ENCODE data around the gene CACNB2.
A peak's percentile ranks its signal among the peaks of the same experiment; 100 is the strongest.

Gene CACNB2

DNA sequence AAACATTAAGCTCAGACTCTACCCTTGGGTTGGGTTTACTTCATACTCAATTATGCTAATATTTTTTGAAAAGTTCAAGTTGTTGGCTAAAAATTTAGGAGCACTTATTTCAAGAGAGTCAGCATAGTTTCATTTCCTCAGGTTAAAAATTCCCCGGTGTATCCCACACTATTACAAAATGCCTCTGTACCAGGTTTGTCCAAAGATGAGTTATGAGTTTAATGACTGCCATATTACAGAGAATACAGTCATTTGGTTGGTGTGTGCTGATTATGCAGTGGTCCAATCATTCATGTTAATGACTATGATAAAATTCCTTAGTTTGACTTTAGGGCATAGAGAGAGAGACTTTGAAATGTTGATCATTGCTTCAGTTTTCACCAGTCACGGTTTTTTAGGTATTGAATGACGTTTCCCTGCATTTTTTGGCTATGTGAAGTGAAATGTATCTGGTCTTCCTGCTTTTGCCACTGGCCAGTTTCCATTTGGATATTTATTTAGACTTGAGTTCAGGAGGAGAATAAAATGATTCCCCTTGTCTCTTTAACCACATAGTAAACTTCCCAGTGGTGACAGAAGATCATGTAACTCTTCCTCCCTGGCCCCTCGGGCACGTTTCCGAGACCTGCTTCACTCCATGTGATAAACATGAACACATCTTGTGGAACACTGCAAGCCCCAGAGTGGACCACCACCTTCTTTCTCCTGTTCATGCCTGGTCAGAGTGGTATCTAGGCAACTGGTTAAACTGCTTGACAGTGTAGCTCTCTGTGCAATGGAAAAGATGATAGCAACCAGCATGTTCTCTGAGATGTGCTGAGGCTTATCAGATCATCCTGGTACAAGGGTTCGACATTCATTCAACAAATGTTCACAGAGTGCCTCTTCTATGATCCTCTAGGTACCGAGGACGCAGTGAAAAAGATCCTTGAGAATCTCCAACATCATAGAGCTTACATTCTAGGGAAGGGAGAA lies 153.6 kb downstream of the CACNB2 start:
- Mint-ChIP-seq H3K36me3 (no peaks in the 10 kb centered on the region), H3K27ac (peak overlapping the region; percentile 87), H3K4me1 (peaks cover 16 to 24% of the 10 kb centered on the region in 2 donors), H3K9me3 (peaks cover 3 to 5% of the 10 kb centered on the region in 2 donors), H3K4me3 (peak overlapping the region; percentile 35 to 36), H3K27me3 (peaks cover 5 to 7% of the 10 kb centered on the region in 2 donors)
- ATAC-seq (replicated peaks) (peak; percentile 76 to 79), DNase-seq (peak; percentile 9)

DNA sequence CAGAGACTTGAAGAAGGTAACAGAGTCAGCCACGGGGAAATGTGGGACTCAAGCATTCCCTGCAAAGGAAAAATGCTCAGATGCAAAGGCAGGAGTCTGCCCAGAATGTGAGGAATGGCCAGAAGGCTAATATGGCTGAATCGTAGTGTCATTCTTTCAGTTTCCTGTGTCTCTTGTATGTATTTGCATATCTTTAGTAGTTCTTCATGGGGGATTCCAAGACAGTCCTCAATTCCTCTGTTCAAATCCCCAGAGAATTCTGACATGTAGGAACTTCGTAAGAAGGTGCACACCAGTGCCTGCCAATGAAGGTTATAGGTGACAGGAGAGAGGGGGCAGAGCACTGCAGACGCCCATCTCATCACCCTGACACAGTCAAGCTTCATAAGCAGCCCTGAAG lies 154.4 kb downstream of the CACNB2 start:
- DNase-seq: peak; percentile 28
- Mint-ChIP-seq H3K4me1 (peaks cover 16 to 24% of the 10 kb centered on the region in 2 donors), H3K27ac (peak overlapping the region; percentile 82), H3K4me3 (peak overlapping the region in 1 of 2 donors; percentile 21), H3K27me3 (peaks cover 5 to 7% of the 10 kb centered on the region in 2 donors), H3K9me3 (peaks cover 3 to 5% of the 10 kb centered on the region in 2 donors), H3K36me3 (peaks cover 0 to 2% of the 10 kb centered on the region in 2 donors)
- ATAC-seq (replicated peaks): peak; percentile 84 to 85

DNA sequence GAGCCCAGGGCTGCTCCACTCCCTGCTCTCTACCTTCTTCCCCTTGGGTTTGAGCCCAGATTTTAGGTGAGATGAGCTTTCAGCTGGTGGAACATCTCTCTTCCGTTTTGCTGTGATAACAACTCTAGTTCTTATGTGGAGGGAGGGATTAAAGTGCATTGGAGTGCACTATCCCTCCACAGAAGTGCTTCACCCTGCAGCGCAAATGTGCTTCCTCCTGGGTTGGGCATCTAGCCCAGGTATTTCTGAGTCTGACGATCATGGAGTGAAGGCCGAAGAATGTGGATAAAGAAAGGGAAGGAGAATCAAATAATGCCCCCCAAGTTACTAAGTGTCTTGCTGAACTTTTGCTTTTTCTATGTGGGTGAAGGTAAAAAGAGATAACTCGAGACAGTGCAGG lies 157.4 kb downstream of the CACNB2 start:
- H3K36me3 Mint-ChIP-seq: peaks cover 0 to 2% of the 10 kb centered on the region in 2 donors
- no peak overlapping the region for H3K4me3 Mint-ChIP-seq
- no peak for DNase-seq
- H3K27ac Mint-ChIP-seq: peak overlapping the region; percentile 7
- H3K27me3 Mint-ChIP-seq: peaks cover 5 to 7% of the 10 kb centered on the region in 2 donors
- H3K4me1 Mint-ChIP-seq: peaks cover 16 to 24% of the 10 kb centered on the region in 2 donors
- peaks cover 3 to 5% of the 10 kb centered on the region in 2 donors for H3K9me3 Mint-ChIP-seq
- ATAC-seq (replicated peaks): no peak

DNA sequence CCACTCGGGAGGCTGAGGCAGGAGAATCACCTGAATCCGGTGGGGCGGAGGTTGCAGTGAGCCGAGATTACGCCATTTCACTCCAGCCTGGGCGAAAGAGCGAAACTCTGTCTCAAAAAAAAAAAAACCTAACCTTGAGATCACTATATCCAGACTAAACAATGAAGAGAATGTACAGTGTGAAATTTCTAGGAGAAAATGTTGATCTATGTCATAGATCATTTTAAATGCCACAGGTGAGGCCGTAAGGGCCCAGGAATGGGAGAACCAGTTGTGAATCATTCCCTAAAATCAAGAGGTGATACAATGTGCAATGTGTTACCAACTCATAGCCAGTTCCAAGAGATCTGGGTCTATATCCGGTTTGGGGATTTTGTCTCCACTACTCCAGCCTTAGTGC lies 158.0 kb downstream of the CACNB2 start:
- Mint-ChIP-seq H3K4me1 (peaks cover 16 to 22% of the 10 kb centered on the region in 2 donors), H3K27ac (no peak overlapping the region)

DNA sequence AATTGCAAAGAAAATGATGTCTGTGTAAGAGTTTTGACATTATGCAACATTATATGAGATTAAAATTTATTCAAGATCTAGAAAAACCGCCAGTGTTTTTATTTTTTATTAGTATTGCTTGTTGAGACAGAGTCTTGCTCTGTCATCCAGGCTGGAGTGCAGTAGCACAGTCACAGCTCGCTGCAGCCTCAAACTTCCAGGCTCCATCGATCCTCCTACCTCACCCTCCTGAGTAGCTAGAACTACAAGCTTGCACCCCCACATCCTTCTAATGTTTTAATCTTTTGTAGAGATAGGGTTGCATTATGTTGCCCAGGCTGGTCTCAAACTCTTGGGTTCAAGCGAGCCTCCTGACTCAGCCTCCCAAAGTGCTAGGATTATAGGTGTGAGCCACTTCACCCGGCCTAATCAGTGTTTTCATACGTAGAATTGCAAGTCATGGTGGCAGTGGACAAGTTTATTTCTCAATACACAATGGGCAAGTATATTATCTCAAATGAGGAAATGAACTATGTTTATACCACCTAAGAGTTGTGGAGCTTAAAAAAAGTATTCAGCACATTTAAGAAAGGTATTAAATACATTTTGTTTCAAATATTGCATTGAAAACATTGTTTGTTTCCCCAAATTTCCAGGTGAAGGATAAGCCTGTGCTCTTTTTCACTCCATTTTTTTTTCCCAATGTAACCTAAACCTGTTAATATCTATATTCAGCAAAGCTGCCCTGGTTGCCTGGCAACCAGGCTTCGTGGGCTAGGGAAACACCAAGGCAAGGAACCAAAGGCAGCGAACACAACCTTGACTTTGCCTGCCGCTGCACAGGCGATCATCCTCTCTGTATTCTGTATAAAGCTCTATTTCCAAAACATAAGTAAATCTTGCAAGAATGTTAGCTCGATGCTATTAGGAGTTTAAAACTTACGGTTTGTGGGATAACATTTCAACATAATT lies 163.9 kb downstream of the CACNB2 start:
- no peak for ATAC-seq (replicated peaks)
- no peak for DNase-seq
- Mint-ChIP-seq H3K27me3 (peaks cover 0 to 6% of the 10 kb centered on the region in 2 donors), H3K27ac (no peak overlapping the region), H3K4me1 (peaks cover 0 to 11% of the 10 kb centered on the region in 2 donors), H3K9me3 (peaks cover 0 to 1% of the 10 kb centered on the region in 2 donors), H3K4me3 (no peak overlapping the region), H3K36me3 (peaks cover 0 to under 1% of the 10 kb centered on the region in 2 donors)

More for the DNA sequence above, 158.0 kb downstream of the CACNB2 start:
- Mint-ChIP-seq H3K36me3 (peaks cover 0 to 2% of the 10 kb centered on the region in 2 donors), H3K9me3 (peaks cover 3 to 4% of the 10 kb centered on the region in 2 donors), H3K4me3 (no peak overlapping the region), H3K27me3 (peaks cover 5 to 7% of the 10 kb centered on the region in 2 donors)
- no peak for ATAC-seq (replicated peaks)
- no peak for DNase-seq

DNA sequence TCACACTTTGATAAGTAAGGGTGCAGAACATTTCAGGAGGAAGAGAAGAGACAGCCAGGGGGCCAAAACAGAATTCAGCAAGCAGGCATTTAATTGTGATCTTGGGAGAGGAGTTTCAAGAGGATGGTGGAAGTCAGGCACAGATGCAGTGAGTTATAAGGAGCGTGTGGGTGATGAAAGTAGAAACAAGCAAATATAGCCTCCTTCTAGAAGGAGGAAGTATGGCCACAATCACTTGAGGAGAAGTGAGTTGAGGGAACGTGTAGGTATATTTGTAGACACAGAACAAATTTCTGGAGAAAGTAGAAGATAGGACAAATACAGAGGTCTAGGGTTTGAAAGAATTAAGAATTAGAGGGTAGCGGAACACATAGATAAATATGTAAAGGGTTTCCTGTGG lies 165.8 kb downstream of the CACNB2 start:
- no peaks in the 10 kb centered on the region for H3K36me3 Mint-ChIP-seq
- DNase-seq: no peak
- no peak overlapping the region for H3K4me3 Mint-ChIP-seq
- no peak for ATAC-seq (replicated peaks)
- H3K4me1 Mint-ChIP-seq: peaks cover 0 to 11% of the 10 kb centered on the region in 2 donors
- no peak overlapping the region for H3K27ac Mint-ChIP-seq
- H3K9me3 Mint-ChIP-seq: peaks cover 0 to 1% of the 10 kb centered on the region in 2 donors
- H3K27me3 Mint-ChIP-seq: peaks cover 0 to 6% of the 10 kb centered on the region in 2 donors

DNA sequence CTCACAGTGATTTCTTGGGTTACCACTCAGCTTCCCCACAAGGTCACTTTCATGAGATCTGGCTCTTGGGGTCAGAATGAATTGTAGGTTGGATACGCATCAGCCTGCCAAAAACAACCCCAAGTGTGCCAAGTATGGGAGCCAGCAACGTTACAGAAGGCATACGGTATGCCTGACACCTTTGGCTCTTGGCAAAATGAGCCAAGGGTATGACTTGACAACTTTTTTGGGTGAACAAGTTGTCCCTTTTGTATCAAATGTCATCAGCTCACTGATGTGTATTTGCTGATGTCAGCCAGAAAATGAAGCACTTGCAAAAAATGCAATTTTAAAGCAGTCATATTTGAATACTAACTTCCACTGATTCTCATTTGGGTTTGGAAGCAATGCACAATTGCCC lies 168.4 kb downstream of the CACNB2 start:
- no peak overlapping the region for H3K4me3 Mint-ChIP-seq
- ATAC-seq (replicated peaks): no peak
- DNase-seq: no peak

DNA sequence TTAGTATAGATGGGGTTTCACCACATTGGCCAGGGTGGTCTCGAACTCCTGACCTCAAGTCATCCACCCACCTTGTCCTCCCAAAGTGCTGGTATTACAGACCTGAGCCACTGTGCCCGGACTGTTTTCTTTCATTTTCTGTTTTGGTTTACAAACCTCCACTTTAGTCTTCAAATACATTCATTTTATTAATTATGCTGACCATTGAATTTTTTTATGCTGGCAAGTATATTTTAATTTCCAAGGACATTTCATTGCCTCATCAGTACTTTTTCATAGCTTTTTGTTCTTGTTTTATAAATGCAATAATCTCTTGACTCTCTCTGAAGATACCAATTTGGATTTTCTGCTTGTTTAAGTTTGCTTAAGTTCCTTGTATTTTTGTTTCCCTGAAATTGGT lies 170.5 kb downstream of the CACNB2 start:
- no peaks in the 10 kb centered on the region for H3K36me3 Mint-ChIP-seq
- peaks cover 0 to 1% of the 10 kb centered on the region in 2 donors for H3K9me3 Mint-ChIP-seq
- ATAC-seq (replicated peaks): no peak
- H3K27ac Mint-ChIP-seq: no peak overlapping the region
- H3K4me1 Mint-ChIP-seq: peaks cover 0 to 16% of the 10 kb centered on the region in 2 donors
- H3K4me3 Mint-ChIP-seq: no peak overlapping the region
- no peak for DNase-seq
- peaks cover 0 to 4% of the 10 kb centered on the region in 2 donors for H3K27me3 Mint-ChIP-seq

More for the DNA sequence above, 168.4 kb downstream of the CACNB2 start:
- peaks cover 0 to 6% of the 10 kb centered on the region in 2 donors for H3K27me3 Mint-ChIP-seq
- H3K27ac Mint-ChIP-seq: no peak overlapping the region
- H3K9me3 Mint-ChIP-seq: peaks cover 0 to 1% of the 10 kb centered on the region in 2 donors
- H3K4me1 Mint-ChIP-seq: peaks cover 0 to 17% of the 10 kb centered on the region in 2 donors
- no peaks in the 10 kb centered on the region for H3K36me3 Mint-ChIP-seq

DNA sequence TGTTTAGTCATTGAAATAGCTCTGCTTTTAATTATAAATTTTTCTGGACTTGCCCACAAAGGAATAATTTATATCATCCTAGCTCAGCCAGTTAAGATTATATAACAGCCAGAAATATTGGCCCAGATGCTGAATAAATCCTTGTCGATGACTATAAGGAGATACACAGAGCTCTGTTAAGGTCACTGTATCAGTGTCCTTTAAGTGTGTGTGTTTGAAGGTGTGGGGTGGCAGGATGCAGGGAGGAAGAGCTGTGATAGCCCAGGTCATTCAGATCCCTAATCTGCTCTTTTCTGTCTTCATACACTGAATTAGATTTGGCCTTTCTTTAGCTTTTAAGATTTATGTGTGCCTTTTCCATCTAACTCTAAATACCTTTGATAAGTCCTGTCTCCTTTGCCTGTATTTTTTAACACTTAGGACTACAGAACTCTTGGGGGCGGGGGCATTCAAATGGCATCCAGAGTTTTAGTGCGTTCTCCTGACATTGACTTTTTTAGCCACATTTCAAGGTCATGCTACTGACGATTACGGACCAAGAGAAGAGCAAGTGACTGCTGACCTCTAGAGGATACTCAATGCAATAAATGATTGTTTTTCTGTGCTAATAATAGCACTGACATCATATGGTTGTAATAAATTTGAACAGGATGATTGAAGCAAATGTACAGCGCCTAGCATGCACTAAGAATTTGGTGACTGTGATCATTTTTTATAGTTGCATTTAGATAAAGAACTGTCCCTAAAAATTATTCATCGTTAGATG lies 172.3 kb downstream of the CACNB2 start:
- no peaks in the 10 kb centered on the region for H3K27me3 Mint-ChIP-seq
- ATAC-seq (replicated peaks): peak; percentile 82 to 87
- no peak overlapping the region for H3K27ac Mint-ChIP-seq
- no peak overlapping the region for H3K4me3 Mint-ChIP-seq
- peaks cover 0 to 6% of the 10 kb centered on the region in 2 donors for H3K4me1 Mint-ChIP-seq
- no peaks in the 10 kb centered on the region for H3K36me3 Mint-ChIP-seq
- DNase-seq: no peak
- no peaks in the 10 kb centered on the region for H3K9me3 Mint-ChIP-seq

DNA sequence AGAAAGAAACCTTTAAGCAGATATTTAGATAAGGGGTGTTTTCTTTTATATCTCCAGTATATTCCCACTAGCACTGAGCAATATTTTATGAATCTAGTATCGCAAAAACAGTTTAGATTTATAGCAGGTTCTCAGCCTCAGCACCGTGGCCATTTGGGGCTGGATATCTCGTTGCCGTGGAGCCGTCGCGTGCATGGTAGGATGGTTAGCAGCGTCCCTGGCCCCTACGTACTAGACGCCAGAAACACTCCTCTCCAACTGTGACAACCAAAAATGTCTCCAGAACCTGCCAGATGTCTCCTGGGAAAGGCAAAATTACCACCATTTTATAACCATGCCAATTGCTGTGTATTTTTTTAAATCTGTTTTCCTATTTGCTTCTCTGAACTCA lies 172.9 kb downstream of the CACNB2 start:
- H3K27me3 Mint-ChIP-seq: no peaks in the 10 kb centered on the region

DNA sequence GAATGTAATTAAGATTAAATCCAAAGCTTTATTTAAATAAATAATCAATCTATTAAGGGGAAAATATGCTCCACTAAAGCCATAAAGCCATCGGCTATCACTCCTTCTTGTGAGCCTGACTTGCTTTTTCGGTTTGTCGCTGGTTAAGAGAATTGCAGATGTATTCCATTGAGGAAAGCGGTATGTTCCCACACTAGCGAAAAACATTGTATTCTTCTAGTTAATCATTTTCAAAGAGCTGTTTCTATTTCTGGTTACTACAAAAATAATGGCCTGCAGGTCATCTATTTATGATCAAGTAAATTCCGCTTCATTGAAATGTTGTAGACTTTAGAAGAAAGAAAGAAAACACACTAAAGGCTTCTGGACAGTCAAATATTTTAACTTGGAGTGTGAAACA lies 173.4 kb downstream of the CACNB2 start:
- no peak for ATAC-seq (replicated peaks)
- H3K9me3 Mint-ChIP-seq: no peaks in the 10 kb centered on the region
- H3K4me3 Mint-ChIP-seq: no peak overlapping the region
- H3K27ac Mint-ChIP-seq: no peak overlapping the region
- no peak for DNase-seq
- H3K27me3 Mint-ChIP-seq: no peaks in the 10 kb centered on the region
- H3K36me3 Mint-ChIP-seq: no peaks in the 10 kb centered on the region
- H3K4me1 Mint-ChIP-seq: peaks cover 0 to 6% of the 10 kb centered on the region in 2 donors

More for the DNA sequence above, 172.9 kb downstream of the CACNB2 start:
- no peak overlapping the region for H3K27ac Mint-ChIP-seq
- DNase-seq (no peak), ATAC-seq (replicated peaks) (no peak)
- H3K4me3 Mint-ChIP-seq: no peak overlapping the region
- H3K9me3 Mint-ChIP-seq: no peaks in the 10 kb centered on the region
- H3K4me1 Mint-ChIP-seq: peaks cover 0 to 6% of the 10 kb centered on the region in 2 donors
- no peaks in the 10 kb centered on the region for H3K36me3 Mint-ChIP-seq

DNA sequence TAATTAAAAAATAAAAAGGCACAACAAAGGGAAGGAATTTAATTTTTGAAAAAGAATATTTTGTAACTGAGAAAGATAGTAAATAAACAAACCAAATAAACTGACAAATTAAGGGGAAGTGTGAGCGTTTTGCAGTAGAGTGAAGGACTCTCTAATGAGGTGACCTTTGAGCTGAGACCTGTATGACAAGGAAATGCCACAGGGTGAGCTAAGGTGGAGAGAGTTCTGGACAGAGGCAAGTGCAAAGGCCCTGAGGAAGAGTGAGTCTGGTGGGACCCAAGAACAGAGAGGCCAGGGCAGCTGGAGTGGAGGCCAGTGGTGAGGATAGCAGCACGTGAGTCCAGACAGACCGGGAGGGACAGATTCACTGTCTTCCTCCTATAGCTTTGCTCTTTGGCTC lies 179.4 kb downstream of the CACNB2 start:
- Mint-ChIP-seq H3K9me3 (peaks cover 0 to 2% of the 10 kb centered on the region in 2 donors), H3K4me3 (no peak overlapping the region), H3K4me1 (no peaks in the 10 kb centered on the region), H3K36me3 (no peaks in the 10 kb centered on the region), H3K27ac (no peak overlapping the region), H3K27me3 (no peaks in the 10 kb centered on the region)
- no peak for DNase-seq
- no peak for ATAC-seq (replicated peaks)

DNA sequence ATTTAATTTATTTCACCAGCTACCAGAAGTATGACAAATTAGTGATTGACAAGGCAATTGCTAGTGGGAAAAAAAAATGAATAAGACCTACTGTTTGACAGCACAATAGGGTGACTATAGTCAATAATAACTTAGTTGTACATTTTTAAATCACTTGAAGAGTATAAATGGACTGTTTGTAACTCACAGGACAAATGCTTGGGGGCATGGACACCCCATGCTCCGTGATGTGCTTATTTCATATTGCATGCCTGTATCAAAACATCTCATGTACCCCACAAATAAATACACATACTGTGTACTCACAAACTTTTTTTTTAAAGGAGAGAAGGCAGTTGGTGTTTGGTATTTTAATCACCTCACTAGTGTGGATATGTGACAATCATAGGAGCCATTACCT lies 181.1 kb downstream of the CACNB2 start:
- no peak overlapping the region for H3K4me3 Mint-ChIP-seq
- no peaks in the 10 kb centered on the region for H3K36me3 Mint-ChIP-seq
- no peaks in the 10 kb centered on the region for H3K4me1 Mint-ChIP-seq
- H3K9me3 Mint-ChIP-seq: peaks cover 0 to 3% of the 10 kb centered on the region in 2 donors
- DNase-seq: no peak
- no peaks in the 10 kb centered on the region for H3K27me3 Mint-ChIP-seq
- no peak for ATAC-seq (replicated peaks)
- H3K27ac Mint-ChIP-seq: no peak overlapping the region

Measured in stimulated activated naive B cell treated with anti-CD40 and anti-IgM and Interleukin-4, amounts not matched to agents 10 μg/mL and 1 μg/mL and 100 μg/mL, for 72 hours (primary cell).